A549 (cell line): ENCODE measurements around the gene IGFN1.

Experiments
- CEBPB ChIP-seq, 2 experiments: fragments of >200 bp in 1 of 2; sonication (Bioruptor Twin) in 1 of 2; formaldehyde crosslinking in 1 of 2; IDR thresholded peaks; 2 replicates each; pipeline ENCODE4 v1.6.1; 2012 to 2016
- CTCF ChIP-seq: fragments of >200 bp; sonication (Bioruptor Twin); formaldehyde crosslinking; IDR thresholded peaks from 3 replicates; pipeline ENCODE4 v1.5.1; 2016
- EHMT2 ChIP-seq: fragments of 200-600 bp; sonication (generic); IDR thresholded peaks from 2 replicates; pipeline ENCODE4 v1.6.1; 2016; ENCODE audit warnings: antibody characterized with exemption, low read depth, mild to moderate bottlenecking, moderate library complexity
- ESRRA ChIP-seq: fragments of 150-350 bp; IDR thresholded peaks from 2 replicates; pipeline ENCODE4 v1.6.1; 2014; ENCODE audit warnings: mild to moderate bottlenecking, low read length, borderline replicate concordance
- POLR2AphosphoS2 ChIP-seq: conservative IDR thresholded peaks from 2 replicates; pipeline ENCODE4 v1.6.1; 2012; ENCODE audit warnings: low read length, improper control_type of control experiment, inconsistent platforms
- RFX5 ChIP-seq: fragments of 450-650 bp; IDR thresholded peaks from 2 replicates; pipeline ENCODE4 v1.7.1; 2014; ENCODE audit warnings: antibody characterized with exemption, mild to moderate bottlenecking, moderate library complexity

GRCh38 chr1:201251411-201251810, 60.8 kb downstream of the IGFN1 start:
- no peak for TF ChIP-seq CTCF
- TF ChIP-seq CEBPB (IDR thresholded peaks at IDR 0.05) = no peak
- TF ChIP-seq POLR2AphosphoS2 = no peak
- TF ChIP-seq RFX5 = no peak
- no peak for TF ChIP-seq EHMT2
- no peak for TF ChIP-seq ESRRA
